ENCODE data around the gene LRRC4C. TPM values are rescaled to one million over a fixed set of nuclear protein-coding genes. Genes with fewer than 3 reads are reported as not detected.

The LRRC4C gene
- total and polyA plus RNA-seq, 10 of the 15 experiments (the other 5 are each of a cell fraction or from before 2014, with no cell fraction given): 1.5 TPM; not detected in 9

DNA sequence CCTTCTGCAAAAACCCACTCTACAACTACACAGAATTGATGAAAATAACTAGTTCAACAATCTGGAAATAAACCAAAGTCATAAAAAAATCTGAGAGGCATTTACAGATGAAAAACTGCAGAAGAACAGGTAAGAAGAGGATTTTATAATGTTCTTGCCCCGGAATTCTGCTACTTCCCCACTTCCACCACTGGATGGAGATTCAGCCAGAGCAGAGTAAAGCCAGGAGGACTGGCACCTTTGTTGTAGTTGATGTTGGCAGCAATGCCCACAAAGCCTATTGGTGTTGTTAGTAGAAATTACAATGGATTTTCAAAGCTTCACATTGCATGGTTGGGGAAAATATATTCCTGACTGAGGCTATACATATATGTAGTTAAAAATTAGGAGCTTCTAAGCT, 640.2 kb downstream of the LRRC4C start (continued):
- TF ChIP-seq NR2C1 (IDR thresholded peaks at IDR 0.05): no peak
- TF ChIP-seq NFYA (IDR thresholded peaks at IDR 0.05; ENCODE audit: borderline replicate concordance, low read depth, low read length): no peak
- TF ChIP-seq SREBF2 (IDR thresholded peaks at IDR 0.05; ENCODE audit: low read length): no peak

GRCh38 chr11:40816976-40817375, 642.5 kb downstream of the LRRC4C start:
- intact Hi-C loops (cut with micrococcal nuclease; ENCODE audit: unreplicated experiment): no loop called here
- ATAC-seq (no peak), DNase-seq (ENCODE audit: low read depth, low spot score) (no peak), FAIRE-seq (no peak)
- Histone ChIP-seq H4K20me1 (ENCODE audit: control insufficient read depth, insufficient read depth) (no peaks in the 10 kb centered on the region), H2AFZ (ENCODE audit: control insufficient read depth, low read depth, low read length) (no peak overlapping the region), H3K36me3 (ENCODE audit: control insufficient read depth in 2 of 2, insufficient read depth in 2 of 2, low read length in 1 of 2) (no peaks in the 10 kb centered on the region), H3K4me2 (ENCODE audit: control insufficient read depth, insufficient read depth) (no peak overlapping the region), H3K27me3 (replicated peaks in 1 of 2; ENCODE audit: control insufficient read depth in 2 of 2, insufficient read depth in 2 of 2, low read length in 1 of 2) (no peaks in the 10 kb centered on the region), H3K9me3 (replicated peaks; ENCODE audit: control insufficient read depth, insufficient read depth, low read length) (no peaks in the 10 kb centered on the region), H3K9ac (ENCODE audit: control insufficient read depth, insufficient read depth, low read length) (no peak overlapping the region), H3K79me2 (ENCODE audit: control insufficient read depth, insufficient read depth, low read length) (no peaks in the 10 kb centered on the region), H3K4me1 (ENCODE audit: control insufficient read depth, insufficient read depth, low read length) (no peaks in the 10 kb centered on the region), H3K4me3 (no peak overlapping the region), H3K27ac (ENCODE audit: control insufficient read depth, insufficient read depth) (no peak overlapping the region)
- SMC1A ChIA-PET (ENCODE audit: uncharacterized antibody, unreplicated experiment): no interaction called here
- WGBS (ENCODE audit: insufficient coverage, insufficient replicate concordance, low lambda C conversion rate, missing lambda C conversion rate): 38% methylated on average over 2 of the region's 2 CpGs
- RAD21 ChIA-PET (ENCODE audit: unreplicated experiment): no interaction called here
- POLR2A ChIA-PET: no interaction called here
- in situ Hi-C loops (cut with MboI): no loop called here
- TF ChIP-seq STAT3 (IDR thresholded peaks at IDR 0.05; ENCODE audit: low read depth, low read length) (no peak), IRF4 (IDR thresholded peaks at IDR 0.05; ENCODE audit: low read depth, low read length) (no peak), REST (IDR thresholded peaks at IDR 0.05; ENCODE audit: low read depth, low read length) (no peak), SIX5 (IDR thresholded peaks at IDR 0.05; ENCODE audit: low read depth, low read length, severe bottlenecking) (no peak), MEF2B (IDR thresholded peaks at IDR 0.05; ENCODE audit: partially characterized antibody, poor library complexity, severe bottlenecking) (no peak), HDGF (IDR thresholded peaks at IDR 0.05) (no peak), SREBF2 (IDR thresholded peaks at IDR 0.05; ENCODE audit: low read length) (no peak), HSF1 (IDR thresholded peaks at IDR 0.05; ENCODE audit: low read depth, low read length) (no peak), RUNX3 (IDR thresholded peaks at IDR 0.05; ENCODE audit: low read length) (no peak), YY1 (IDR thresholded peaks at IDR 0.05; ENCODE audit: low read depth, low read length) (no peak), NR2C2 (IDR thresholded peaks at IDR 0.05; ENCODE audit: borderline replicate concordance, control insufficient read depth, insufficient read length, low read depth) (no peak), WRNIP1 (IDR thresholded peaks at IDR 0.05; ENCODE audit: borderline replicate concordance, low read depth, low read length) (no peak), ZNF274 (IDR thresholded peaks at IDR 0.05; ENCODE audit: insufficient read depth, insufficient read length) (no peak), BMI1 (IDR thresholded peaks at IDR 0.05; ENCODE audit: borderline replicate concordance) (no peak)
- TF ChIP-seq, protein P1, sequence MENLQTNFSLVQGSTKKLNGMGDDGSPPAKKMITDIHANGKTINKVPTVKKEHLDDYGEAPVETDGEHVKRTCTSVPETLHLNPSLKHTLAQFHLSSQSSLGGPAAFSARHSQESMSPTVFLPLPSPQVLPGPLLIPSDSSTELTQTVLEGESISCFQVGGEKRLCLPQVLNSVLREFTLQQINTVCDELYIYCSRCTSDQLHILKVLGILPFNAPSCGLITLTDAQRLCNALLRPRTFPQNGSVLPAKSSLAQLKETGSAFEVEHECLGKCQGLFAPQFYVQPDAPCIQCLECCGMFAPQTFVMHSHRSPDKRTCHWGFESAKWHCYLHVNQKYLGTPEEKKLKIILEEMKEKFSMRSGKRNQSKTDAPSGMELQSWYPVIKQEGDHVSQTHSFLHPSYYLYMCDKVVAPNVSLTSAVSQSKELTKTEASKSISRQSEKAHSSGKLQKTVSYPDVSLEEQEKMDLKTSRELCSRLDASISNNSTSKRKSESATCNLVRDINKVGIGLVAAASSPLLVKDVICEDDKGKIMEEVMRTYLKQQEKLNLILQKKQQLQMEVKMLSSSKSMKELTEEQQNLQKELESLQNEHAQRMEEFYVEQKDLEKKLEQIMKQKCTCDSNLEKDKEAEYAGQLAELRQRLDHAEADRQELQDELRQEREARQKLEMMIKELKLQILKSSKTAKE (IDR thresholded peaks at IDR 0.05; ENCODE audit: low read depth, poor library complexity, severe bottlenecking): no peak
- no TSS peak for BruUV-seq (replicated peaks)
- CTCF ChIA-PET: no interaction called here
